Activated CD4-positive, CD25-positive, alpha-beta regulatory T cell treated with anti-CD3 and anti-CD28 coated beads, Interleukin-2, amount 50 U/mL, for 24 hours (primary cell): Measurements from ENCODE around the gene FGFR2.

Experiments
- ATAC-seq, 2 donors: fragments of 150-1000 bp; cut with Tn5 transposase; one replicate each; pipeline ENCODE4 v1.10.0; 2021; ENCODE audit warnings: mild to moderate bottlenecking in 1 of 2, moderate library complexity in 1 of 2

FGFR2 gene

GRCh38 chr10:121609426-121610380 is 11.5 kb upstream of the FGFR2 start:
- ATAC-seq, result no peak

DNA sequence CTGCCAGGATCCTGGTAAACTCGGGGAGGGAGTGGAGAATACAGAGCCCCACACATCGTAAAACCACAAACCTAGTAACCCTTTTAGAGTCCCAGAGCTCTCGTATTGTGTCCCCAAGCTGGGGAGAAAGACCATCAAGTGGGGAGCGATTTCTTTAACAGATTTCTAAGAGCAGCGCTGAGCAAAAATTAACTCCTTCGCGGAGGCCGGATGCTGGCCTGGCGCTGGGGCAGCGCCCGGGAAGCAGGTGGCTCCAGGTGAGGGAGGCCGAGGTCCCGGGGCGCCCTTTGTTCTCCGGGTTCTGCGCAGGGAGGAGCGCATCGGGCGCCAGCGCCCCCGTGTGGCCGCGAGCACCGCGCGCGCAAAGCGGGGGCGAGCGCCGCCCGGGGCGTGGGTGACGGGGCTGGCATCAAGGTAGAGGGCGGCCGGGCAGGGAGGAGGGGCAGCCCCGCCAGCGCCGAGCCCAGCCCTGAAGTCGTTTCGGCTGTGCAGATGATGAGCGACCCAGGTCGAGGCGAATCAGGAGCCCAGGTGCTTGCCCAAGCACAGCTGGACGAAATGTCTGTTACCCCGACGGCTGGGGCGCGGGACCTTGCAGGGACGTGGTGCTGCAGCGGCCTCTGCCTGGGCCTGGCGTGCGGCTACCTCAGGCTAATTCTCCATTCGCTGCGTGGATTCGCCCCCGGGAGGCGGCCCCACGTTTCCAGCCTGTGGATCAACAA is 10.4 kb upstream of the FGFR2 start:
- ATAC-seq, result peak; percentile 21 to 30

GRCh38 chr10:121607310-121608055 is 9.2 kb upstream of the FGFR2 start:
- no peak for ATAC-seq

DNA sequence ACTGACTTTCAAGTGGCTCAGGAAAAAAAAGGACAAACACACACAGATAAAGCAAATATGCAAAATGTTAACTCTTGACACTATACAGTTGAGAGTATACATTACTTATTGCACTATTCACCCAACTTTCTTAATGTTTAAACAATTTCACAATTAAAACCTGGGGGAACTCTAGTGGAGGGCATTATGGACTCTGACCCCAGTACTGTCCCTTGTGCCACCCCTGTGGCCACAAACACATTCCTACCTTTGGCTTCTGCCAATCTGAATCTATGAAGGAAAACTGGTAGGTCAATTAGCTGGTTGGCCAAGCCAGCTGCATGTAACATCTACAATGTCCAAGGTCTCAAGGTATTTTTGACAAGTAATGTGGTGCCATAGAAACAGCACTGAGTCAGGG is 7.5 kb upstream of the FGFR2 start:
- ATAC-seq, result no peak

DNA sequence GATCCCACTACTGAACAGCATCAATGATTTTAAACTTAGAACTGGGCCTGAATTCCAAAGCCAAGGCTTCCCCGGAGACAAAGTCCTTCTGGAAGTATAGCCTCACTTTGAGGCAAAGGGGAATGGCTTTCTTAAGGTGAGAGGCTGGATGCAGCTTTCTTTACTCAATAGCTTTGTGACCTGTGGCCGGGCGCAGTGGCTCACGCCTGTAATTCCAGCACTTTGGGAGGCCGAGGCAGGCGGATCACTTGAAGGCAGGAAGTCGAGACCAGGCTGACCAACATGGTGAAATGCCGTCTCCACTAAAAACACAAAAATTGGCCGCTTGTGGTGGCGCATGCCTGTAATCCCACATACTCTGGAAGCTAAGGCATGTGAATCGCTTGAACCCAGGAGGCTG is 3.2 kb upstream of the FGFR2 start:
- no peak for ATAC-seq

- ATAC-seq, result no peak
Observed at GRCh38 chr10:121600611-121601010, 2.4 kb upstream of the FGFR2 start.

DNA sequence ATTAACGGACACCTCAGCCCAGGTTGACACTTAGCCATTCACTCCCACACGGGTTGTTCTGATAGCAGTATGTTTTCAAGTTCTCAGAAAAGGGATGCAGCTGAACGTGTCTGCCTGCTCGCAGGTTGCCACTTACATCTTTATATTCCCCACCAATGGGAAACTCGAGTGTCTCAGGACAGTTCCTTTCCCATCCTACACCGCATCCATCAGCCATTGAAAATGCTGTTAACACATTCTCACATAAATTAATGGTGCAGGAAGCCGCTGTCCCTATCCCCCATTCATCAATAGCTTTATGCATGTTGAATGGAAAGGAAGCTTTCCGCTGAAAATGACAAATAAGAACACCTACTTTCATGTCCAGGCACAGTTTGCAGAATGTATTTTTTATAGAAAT is 1.7 kb upstream of the FGFR2 start:
- ATAC-seq, result no peak

- ATAC-seq, result no peak
Observed at GRCh38 chr10:121597504-121598262, 561 bp downstream of the FGFR2 start.

- no peak for ATAC-seq
Observed at GRCh38 chr10:121596689-121597503, 1.3 kb downstream of the FGFR2 start.

DNA sequence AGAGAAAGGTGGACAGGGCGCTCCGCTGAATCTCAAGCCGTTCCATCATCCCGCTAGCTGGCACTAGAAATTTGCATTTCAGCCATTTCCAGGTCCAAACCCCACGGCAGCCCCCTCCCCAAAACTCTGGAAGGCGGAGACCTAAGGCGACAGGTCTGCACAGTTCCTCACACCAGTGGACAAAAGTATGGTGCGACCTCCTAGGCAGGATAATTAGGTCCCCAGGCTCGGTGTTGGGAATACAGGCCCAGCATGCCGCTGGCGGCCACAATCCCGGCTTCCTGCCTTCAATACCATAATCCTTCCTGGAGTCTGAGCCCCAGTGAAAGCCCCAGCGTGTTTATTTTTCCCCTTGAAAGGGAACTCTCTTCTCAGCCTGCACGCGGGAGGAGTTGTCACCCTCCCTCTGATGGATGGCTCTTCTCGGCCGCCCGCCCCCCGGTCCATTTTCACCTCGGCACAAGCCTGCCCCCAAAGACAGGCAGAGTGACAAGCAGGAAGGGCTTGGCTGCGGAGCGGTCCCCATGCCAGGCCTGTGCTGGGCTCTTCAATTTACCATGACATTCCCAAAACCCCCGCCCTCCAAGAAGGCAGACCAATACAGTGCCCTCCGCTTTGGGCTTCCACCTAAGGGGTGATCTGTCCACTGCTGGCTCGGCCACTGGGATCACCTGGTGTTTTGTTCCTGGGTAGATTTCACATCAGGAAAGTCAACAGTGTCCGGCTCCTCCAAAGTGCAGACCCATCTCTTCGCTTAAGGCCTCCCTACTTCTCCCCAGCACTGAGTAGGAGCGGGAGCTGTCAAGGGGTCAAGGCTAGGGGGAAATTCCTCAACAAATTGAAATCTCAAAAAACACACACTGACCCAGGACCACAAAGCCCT is 2.2 kb downstream of the FGFR2 start:
- no peak for ATAC-seq

- ATAC-seq, result no peak
Observed at GRCh38 chr10:121595351-121595805, 2.9 kb downstream of the FGFR2 start.

DNA sequence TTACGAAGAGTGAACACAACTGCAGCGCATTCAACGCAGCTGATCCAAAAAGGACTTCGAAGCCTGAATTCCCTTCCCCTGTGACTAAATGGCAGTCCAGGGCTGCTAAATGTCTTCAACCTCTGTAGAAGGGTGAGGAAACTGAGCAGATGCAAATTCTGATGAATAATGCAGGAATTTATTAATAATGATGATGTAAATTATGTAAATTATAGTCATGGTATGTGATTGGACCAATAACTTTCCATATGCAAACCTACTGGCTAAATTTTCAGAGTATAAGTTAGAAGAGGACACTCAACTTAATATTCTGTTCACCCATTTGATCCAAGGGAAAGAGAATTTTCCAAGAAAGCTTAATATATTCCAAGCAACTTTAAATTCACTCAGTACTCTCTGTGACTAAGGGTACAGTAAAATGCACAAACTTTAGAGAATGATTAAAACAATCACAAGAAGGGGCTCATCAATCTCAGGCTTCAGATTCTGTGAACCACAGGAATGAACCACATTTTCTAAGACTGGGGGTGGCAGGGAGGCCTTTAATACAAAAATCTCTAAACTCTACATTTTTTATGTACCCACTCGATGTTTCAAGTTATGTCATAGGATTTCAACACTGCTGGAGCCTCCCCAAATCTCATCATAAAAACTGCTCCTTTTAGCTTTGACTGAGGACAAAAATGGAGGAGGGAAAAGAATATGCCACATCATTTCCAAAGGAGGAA is 3.5 kb downstream of the FGFR2 start:
- ATAC-seq, result no peak

- ATAC-seq, result no peak
Observed at GRCh38 chr10:121594076-121594475, 4.2 kb downstream of the FGFR2 start.

DNA sequence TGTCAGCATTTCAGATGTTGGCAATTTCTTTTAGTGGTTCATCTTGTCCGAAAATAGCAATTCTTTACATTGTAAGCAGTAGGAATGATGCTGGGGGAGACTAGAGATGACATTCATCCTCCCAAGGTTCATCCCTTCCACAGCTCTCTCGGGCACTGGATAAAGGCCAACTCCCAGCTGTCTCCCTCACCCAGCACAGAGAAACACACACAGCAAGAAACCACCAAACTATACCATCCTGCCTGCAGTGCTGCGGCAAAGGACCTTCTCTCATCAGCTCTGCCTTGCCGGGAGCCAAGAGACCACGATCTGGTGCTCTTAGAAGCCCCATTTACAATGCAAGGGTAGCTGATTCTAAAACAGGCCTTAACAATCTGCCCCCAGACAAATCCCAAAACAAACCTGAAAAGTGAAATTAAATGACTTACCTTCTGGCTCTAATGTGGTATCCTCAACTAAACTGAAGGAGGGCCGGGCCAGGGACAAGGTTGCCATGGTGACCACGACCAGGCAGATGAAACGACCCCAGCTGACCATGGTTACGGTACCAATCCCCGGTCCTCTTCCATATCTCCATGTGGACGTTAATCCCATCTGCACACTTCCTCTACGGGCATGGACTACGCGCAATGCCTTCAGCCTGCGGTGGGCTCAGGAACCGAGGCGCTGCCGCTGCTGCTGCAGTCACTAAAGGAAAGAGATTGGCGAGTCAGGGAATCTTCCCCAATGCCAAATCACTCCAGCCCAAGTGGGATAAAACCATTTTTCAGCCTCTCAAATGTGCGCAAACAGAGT is 4.8 kb downstream of the FGFR2 start:
- ATAC-seq, result no peak

- no peak for ATAC-seq
Observed at GRCh38 chr10:121592155-121592890, 5.9 kb downstream of the FGFR2 start.

DNA sequence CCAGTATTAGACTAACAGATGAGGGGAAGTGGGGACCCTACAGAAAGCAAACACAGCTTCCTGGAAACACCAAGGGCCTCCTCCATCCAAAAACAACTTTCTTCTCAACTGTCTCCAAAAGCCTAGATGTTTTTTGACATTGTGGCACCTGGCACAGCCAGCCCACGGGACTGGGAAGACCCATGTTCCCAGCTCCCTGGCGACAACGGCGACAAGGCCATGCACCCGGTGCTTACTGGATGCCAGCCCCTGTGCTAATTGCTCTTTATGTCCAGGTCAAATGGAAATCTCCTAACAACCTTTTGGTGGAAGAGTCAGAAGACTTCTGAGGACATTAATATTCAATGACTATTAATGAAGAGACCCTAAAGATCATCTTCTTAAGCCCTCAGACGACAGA is 7.1 kb downstream of the FGFR2 start:
- no peak for ATAC-seq

DNA sequence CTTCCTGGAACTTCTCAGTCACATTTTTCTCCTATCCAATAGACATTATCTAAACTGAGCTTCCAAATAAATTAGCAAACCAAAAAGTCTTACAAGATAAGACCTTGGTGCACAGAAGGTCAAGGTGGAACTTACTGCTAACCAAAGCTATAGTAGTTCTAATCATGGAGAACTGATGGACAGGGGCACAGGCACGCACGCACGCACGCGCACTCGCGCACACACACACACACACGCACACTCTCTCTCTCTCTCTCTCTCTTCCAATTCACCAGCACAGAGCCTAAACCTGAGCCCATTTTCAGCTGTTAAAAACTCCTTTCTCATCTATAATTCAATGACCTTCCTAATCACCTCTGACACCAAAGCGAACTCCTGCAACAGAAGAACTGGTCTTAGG is 7.5 kb downstream of the FGFR2 start:
- no peak for ATAC-seq

- no peak for ATAC-seq
Observed at GRCh38 chr10:121589553-121589952, 8.7 kb downstream of the FGFR2 start.
